Measurements from ENCODE around the gene FAM222A.

FAM222A gene

DNA sequence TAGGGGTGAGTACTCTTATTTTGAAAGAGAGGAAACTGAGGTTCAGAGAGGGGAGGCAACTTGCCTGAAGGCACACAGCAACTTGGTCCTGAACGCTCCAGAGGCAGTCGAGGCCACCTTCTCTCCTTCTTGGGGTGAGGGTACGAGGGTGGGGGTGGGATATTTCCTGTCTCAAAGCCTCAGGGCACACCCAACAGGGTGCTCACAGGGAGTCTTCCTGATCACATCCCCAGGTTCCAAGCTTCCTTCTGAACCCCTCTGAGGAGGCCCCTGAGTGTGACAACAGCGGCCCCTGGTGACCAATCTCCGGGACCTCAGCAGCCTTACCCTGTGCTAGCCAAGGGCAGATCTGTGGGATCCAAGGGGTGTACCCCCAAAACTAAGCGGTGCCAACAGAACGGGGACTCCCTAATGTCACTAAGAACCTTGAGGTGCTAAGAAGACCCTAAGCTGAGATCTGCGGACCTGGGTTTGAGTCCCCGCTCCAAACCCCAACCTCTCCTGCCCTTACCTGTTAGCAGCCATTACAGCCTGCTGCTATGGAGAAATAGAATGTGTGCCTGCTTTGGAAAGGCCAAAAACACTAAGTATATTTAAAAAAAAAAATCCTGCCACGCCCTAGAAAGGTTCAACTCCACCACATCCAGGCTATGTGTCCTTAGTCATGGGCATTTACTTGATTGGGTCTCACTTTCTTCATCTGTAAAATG is 61.7 kb downstream of the FAM222A start:
- DNase-seq, result peak; percentile 60

DNA sequence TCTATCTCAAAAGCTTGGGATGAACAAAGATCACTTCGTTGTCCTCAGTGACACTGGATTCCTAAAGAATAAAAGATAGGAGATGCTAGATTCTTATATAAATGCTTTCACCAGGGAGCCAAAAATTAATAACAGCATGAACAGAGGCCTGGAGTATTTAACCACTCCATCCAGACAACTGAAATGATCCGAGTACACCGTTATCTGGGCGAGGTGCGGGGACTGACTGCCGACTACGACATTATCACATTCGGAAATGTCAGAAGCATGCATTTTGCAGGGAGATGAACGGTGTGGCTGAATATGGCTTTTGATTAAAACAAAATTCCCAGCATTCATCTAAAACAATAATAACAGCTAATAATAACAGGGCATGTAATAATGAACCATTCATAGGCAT is 63.0 kb downstream of the FAM222A start:
- DNase-seq, result no peak

DNA sequence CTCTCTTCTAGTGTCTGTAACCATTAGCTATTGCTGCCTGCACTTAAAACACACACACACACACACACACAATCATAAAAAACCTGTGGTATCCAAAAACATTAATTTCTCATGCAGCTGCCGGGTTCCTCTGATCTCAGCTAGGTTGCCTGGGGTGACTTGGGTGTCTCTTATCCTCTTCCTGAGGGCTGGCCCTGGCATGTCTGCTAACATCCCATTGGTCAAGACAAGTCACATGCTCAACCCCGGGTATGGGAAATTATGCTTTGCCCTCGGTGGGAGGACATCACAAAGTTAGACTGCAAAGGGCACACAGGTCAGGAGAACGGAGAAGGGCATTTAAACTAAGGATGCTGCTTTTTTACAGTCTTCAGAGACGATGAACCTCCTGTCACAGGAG is 63.9 kb downstream of the FAM222A start:
- DNase-seq, result no peak

DNA sequence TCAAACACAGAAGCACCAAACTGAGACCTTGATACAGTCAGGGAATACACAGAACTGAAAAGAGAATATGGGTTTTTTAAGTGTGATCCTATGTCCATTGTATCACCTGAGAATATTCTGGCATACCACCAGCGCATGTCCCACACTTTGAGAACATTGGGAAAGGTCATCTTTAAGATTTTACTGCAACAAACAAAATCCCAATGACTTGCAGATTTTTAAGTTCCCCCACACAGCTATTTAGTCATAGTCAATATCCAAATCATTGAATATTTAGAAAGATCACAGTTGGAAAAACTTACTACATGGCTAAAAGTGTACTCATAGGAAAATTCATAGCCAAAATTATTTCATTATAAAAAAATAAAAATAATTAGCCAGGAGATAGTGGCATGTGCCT is 65.1 kb downstream of the FAM222A start:
- DNase-seq, result no peak

DNA sequence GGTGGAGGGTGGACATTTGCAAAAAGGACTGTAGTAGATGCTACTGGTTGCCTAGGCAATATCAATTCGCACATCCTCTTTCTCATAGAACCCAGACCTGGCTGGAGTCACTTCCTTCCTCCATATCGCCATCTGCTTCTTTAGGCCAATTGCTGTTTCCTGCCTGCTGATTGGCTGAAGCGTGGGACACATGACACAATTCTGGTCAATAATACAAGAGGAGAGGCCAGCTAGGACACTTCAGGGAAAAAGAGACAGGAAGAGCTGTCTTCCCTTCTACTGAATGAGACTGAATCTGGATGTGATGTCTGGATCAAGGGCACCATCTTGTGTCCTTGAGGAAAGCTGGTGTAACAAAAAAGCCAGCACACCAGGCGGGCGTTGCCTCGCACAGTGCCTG is 65.8 kb downstream of the FAM222A start:
- no peak for DNase-seq

DNA sequence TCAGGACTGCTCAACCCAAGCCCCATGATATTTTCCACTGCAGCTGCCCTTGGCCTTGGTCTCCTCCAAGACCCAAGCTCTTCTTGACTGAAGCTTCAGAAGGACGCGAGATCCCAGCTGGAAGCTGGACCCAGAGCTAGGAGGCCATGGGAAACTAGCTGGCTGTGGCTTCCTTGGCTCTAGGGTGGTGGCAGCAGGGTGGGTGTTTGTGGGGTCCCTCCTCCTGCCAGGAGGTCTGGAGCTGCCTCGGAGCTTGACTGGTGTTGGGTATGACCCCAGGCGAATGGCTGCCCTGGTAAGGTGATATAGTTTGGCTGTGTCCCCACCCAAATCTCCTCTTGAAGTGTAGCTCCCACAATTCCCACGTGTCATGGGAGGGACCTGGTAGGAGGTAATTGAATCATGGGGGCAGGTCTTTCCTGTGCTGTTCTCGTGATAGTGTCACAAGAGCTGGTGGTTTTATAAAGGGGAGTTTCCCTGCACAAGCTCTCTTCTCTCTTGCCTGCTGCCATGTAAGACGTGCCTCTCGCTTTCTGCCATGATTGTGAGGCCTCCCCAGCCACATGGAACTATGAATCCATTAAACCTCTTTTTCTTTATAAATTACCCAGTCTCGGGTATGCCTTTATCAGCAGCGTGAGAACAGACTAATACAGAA is 68.2 kb downstream of the FAM222A start:
- no peak for DNase-seq

DNA sequence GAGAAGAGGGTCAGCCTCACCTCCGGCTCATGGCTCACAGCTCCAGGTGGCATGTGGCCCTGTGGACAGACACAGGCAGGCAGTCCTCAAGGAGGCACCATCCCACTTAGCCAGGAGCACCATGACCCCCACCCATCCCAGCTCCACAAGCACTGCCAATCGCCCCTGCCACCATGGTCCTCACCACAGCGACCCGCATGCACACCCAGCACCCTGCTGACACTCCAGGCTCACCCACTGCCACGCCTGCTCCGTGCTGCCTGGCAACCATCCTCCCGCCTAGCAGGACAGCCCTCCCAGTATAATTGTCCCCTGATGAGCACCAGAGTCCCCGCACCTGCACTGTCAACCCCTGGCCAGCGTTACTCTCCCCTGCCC is 68.7 kb downstream of the FAM222A start:
- DNase-seq, result no peak

DNA sequence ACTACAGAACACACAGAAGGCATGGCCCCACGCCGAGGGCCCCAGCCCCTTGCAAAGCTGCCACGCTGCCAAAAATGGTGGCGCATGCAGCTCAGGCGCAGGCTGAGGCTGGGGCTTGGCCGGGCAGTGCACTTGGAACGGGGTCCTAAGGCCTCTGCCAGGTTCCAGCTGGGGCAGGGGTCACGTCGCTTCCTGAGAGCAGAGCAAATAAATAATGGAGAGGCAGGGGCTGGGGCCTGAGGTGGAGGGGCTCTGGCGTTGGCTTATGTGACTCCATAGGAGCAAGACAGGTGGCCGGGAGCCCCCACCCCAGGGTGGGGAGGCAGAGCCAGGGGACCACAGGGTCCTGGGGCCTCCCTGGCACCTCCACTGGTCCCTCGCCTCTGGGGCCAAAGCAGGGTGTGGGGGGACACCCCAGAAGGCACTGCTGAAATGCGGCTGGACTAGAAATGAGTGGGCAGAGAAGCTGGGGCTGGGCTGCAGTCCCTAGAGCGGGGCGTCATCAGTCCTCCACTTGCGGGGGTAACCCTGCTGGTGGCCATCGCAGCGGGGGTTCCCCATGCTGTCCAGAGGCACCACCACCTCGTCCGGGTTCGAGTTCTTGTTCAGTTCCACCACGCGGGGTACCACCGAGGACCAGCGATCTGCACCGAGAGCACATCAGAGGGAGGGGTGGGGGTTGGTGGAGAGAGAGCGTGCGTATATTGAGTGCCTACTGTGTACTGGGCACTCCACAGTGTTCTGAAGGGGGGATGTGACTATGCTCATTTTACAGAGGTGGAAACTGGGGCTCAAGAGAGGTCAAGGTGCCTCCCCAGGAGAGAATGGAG is 69.7 kb downstream of the FAM222A start:
- no peak for DNase-seq

DNA sequence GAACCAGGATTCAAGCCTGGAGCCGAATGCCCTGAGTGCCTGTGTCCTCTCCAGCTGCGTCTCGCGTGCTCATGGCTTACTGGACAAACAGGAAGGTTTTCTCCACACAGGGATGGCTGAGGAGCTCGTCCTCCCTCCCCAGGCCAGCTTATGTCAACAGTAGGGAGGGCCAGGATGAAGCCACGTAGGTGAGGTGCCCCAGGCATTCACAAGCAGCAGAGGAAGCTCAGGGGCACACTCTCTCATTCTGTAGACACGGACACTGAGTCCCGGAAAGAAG is 70.3 kb downstream of the FAM222A start:
- DNase-seq, result no peak

DNA sequence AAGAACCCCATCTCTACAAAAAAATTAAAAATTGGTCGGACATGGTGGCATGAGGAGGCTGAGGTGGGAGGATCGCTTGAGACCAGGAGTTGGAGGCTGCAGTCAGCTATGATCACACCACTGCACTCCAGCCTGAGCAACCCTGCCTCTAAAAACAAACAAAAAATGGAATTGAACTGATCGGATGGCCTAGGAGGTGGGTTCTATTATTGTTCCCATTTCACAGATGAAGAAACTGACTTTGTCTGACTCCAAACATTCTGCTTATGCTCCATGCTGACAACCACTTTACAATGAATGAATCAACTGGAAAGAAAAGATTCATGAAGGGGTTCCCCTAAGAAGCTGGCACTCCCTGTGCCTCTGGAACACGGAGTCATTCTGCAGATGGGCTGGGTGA is 72.2 kb downstream of the FAM222A start:
- no peak for DNase-seq

DNA sequence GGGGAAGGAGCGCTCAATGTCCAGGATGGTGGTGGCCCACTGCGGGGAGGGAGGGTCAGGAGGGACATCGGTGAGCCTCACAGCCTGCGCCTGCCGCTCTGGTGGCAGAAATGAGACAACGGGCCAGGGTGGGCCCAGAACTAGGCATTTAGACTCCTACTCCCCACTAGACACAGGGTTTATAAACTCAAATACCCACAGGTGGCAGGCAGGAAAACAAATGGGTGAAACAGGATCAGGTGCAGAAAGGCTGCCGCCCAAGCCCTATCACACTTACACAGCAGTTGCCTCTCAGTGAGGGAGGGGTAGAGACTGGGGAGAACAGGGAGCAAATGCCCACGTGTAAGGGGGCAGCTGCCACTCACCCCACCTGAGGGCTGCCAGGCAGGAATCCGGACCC is 73.2 kb downstream of the FAM222A start:
- no peak for DNase-seq

DNA sequence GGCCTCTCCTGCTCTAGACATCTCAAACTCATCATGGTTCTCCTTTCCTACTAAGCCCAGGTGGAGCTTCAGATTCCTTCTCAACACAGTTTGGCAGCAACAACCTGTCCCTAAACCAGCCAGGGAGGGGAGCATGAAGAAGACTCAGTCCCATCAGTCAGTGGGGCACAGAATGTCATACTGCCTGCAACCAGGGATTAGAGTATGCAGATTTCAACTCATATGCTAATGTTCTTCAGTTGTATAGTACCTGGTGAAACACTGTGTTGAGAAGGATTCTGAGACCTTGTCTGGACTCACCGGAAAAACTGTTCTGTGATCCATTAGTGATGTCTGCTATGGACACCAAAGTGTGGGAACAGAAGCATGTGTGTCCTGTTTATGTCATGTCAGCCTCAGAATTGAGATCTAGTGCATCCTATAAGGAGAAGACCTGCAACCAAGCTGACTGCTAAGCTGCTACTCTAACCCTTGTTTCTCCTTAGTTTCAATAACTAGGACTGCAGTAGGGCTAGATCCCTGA is 76.0 kb downstream of the FAM222A start:
- DNase-seq, result no peak

DNA sequence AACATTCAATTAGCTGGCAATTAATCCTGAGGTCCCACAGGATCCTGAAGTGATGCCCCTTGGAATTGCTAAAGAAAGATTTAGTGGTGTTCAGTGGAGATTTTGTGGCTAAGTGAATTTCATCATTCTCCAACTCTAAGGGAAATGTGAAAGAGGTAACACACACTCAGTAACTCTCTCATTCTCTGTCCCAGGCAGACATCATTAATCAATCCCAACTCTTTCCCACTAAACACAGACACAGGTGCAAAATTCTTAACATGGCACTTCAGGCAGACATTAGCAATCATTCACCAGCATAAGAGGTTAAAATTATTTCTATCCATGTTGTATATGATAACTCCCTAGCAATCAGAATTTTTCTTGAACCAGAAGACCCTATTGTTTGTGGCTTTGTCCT is 79.4 kb downstream of the FAM222A start:
- no peak for DNase-seq

DNA sequence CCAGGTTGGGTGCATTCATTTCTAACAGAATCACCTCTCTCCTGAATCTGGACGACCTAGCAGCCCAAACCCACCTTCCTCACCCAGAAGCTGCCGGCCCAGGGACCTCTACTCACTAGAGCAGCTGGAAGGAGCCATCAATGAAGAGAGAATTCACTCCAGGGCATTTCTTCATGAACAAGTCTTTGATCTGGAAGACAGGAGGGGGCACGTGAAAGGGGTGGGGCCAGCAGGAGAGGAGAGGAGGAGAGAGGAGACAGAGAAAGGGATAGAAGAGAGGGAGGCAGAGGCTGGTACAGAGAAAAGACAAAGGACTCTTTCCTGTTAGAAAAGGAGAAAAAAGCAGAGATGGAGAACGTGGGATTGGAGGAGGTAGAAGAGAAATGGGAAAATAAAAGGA is 79.8 kb downstream of the FAM222A start:
- no peak for DNase-seq

DNA sequence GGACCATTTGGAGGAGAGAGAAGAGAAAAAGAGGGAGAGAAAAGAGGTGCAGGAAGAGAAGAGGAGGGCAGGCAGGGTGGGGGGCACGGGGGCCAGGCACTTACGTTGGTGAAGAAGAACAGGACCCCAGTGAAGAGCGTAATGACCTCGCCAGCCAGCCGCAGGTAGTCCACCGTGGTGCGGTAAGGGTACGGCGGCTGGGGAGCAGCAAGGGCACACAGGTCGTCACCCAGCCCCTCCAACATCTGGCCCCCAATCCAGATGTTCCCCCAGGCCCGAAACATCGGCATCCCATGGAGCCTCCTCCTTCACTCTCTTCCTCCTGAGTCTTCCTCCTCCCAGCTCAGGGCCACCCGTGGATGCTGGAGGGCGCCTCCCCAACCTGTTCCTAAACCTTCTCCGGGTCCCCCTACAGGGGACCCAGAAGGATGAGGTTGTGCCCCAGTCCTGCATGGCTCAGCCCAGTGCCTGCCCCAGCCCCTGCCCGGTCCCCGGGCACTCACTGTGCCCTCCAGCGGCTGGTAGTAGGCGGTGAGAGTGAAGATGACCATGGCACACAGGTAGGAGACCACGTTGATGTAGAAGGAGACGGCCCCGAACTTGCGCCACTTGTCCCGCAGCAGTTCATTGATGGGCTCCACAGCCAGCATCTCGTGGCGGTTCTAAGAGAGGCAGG is 80.3 kb downstream of the FAM222A start:
- DNase-seq, result no peak

DNA sequence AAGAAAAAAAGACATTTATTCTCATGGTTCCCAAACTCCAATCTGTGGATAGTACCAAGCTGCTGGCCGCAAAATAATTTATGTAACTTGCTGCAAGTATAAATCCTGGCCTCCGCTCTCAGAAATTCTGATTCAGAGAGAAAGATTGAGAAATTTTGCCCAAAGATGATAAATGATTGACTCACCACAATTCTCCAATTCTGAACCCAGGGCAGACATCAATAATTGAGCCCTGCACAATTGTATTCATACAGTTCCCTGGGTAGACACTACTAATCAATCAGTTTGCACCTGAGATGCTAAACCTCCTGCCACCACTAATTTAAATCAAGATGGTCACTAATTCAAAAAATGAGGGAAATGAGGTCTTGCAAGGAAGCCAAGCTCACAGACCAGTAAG is 81.4 kb downstream of the FAM222A start:
- no peak for DNase-seq

DNA sequence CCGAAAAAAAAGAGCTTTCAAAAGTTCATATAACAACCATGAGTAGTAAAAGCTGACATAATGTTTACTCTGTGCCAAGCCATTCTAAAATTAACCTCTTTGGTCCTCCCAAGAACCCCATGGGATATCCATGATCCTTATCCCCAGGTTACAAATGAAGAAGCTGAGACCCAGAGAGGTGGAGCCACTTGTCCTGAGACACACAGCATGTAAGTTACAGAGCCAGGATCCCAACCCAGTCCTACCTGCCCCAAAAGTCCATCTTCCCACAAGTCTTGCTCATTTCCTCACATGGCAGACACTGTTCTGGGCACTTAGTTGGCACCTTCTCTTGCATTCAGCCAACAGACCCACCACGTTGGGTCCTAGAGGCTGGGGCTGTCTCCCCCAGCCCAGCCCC is 82.4 kb downstream of the FAM222A start:
- DNase-seq, result no peak

DNA sequence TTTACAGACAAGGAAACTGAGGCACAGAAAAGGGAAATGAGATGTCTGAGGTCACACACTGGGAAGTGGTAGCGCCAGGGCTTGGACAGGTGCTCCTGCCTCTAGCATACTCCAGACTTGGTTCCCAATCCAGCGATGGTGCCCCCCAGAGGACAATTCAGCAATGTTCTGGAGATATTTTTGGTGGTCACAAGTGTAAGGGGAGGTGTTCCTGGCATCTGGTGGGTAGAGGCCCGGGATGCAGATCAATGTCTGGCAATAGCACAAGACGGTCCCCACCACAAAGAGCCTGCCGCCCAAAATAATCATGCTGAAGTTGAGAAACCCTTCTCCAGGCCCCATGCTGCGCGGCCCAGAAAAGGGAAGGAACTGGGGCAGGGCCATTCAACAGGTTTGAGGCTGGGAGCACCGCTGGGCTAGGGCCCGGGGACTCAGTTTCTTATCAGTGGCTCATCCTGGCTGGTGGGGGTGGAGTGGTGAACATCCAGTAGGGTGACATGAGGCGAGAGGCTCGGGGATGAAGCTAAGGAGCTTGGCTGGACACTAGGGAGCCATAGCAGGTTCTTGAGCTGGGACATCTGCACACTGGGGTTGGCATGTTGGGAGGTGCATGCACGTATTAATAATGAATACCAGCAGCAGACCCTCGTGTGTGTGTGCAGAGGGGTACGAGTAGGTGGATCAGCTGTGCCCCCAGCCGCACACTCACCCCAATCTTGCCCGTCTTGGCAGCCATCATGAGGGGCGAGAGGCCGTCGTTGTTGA is 84.5 kb downstream of the FAM222A start:
- DNase-seq, result no peak

DNA sequence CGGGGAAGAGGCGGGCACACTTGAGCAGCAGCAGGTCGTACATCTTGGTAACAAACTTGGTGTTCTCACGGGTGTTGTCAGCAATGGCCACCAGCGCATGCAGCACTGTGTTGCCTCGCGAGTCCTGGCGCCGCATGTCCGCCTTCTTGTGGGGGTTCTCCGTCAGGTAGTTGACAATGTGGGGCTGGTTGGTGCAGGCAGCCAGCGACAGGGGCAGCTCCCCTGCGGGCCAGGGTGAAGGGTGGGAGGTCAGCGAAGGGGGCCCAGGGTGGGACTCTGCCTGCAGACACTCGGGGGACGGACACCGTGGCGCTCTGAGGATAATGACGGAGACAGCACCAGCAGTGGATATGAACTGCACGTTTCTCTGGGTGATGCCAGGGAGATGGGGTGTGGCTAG is 85.1 kb downstream of the FAM222A start:
- DNase-seq, result no peak

DNA sequence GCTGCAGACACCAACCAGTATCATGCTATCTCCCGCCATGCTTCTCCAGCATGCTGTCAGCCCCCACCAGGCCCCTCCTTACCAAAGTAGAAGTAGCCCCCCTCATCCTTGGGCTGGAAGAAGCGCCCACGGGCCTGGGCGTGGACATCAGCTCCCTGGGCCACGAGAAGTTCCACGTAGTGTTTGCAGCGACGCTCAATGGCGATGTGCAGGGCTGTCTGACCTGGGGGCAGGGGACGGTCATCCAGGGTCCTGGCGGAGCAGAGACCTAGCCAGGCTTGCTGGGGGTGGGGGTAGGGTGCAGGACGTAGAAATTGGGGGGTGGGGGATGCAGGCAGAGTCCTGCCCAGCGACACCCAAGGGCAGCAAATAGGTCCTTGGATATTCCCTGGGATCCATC is 86.9 kb downstream of the FAM222A start:
- no peak for DNase-seq

DNA sequence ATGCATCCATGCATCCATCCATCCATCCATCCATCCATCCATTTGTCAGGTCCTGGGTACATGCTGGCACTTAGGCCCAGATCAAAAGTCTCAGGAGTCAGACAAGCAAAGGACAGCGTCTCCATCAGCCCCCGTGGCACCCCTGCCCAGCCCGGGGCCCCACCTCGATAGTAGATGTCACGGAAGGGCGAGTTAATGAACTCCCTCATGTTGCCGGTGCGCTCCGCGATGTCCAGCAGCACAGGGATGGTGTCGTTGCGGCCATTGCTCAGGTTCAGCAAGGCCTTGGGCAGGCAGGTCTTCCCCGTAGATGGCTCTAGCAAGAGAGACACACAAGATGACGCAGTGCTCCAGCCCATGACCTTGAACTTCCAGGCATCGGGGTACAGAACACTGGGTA is 89.2 kb downstream of the FAM222A start:
- DNase-seq, result no peak

DNA sequence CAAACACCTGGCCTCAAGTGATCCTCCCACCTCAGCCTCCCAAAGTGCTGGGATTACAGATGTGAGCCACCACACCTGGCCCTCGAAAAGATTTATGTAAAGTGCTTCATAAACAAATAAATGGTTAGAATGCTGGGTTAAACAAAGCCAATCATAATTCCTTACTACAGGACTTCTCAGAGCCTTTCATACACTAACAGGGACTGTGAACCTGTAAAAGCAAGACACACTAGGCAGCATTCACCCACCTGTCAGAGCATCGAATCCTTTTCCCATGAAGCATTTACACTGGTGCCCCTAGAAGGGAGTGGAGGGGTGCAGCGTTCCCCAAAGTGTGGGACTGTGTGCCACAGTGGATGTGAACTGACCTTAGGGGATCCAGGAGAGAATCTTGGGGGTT is 90.1 kb downstream of the FAM222A start:
- DNase-seq, result no peak
